ENCODE data around the gene WNT3A.

The WNT3A gene

GRCh38 chr1:228102791-228103620, 96.2 kb downstream of the WNT3A start, which contains the start of gene C1orf35:
TSS of gene C1orf35 (minus strand) at chr1:228103325. CDS start at chr1:228103227, 98 bp downstream.
- ATAC-seq: peak; percentile 86

GRCh38 chr1:228104526-228105269, 97.9 kb downstream of the WNT3A start:
- no peak for TF ChIP-seq ZNF70 (CRISPR knock-in tag; IDR thresholded peaks at IDR 0.05)
- ATAC-seq: no peak

More at GRCh38 chr1:228102791-228103620, 96.2 kb downstream of the WNT3A start, which contains the start of gene C1orf35:
- no peak for TF ChIP-seq TCF4 (CRISPR knock-in tag; IDR thresholded peaks at IDR 0.05; ENCODE audit: borderline replicate concordance)
- TF ChIP-seq RARB (CRISPR knock-in tag; IDR thresholded peaks at IDR 0.05): no peak
- TF ChIP-seq OSR1 (CRISPR knock-in tag; IDR thresholded peaks at IDR 0.05): no peak
- TF ChIP-seq CSRNP3 (CRISPR knock-in tag; IDR thresholded peaks at IDR 0.05): no peak
- TF ChIP-seq ZC3H10 (CRISPR knock-in tag; IDR thresholded peaks at IDR 0.05): no peak
- no peak for TF ChIP-seq CREB5 (CRISPR knock-in tag; IDR thresholded peaks at IDR 0.05; ENCODE audit: low read depth)
- TF ChIP-seq CSDC2 (CRISPR knock-in tag; IDR thresholded peaks at IDR 0.05): no peak
- TF ChIP-seq ZFP3 (CRISPR knock-in tag; IDR thresholded peaks at IDR 0.05): no peak
- TF ChIP-seq ZNF70 (CRISPR knock-in tag; IDR thresholded peaks at IDR 0.05): no peak
- no peak for TF ChIP-seq ZFP30 (CRISPR knock-in tag; IDR thresholded peaks at IDR 0.05)

- no peak for ATAC-seq
- TF ChIP-seq TCF4 (CRISPR knock-in tag; IDR thresholded peaks at IDR 0.05; ENCODE audit: borderline replicate concordance): no peak
- TF ChIP-seq SNAI2 (CRISPR knock-in tag; IDR thresholded peaks at IDR 0.05): no peak
- TF ChIP-seq BACH2 (CRISPR knock-in tag; IDR thresholded peaks at IDR 0.05; ENCODE audit: borderline replicate concordance): no peak
- TF ChIP-seq ZFP30 (CRISPR knock-in tag; IDR thresholded peaks at IDR 0.05): no peak
- no peak for TF ChIP-seq RARB (CRISPR knock-in tag; IDR thresholded peaks at IDR 0.05)
- no peak for TF ChIP-seq ZNF565 (CRISPR knock-in tag; conservative IDR thresholded peaks at IDR 0.05; ENCODE audit: low read depth)
- no peak for TF ChIP-seq CSRNP3 (CRISPR knock-in tag; IDR thresholded peaks at IDR 0.05)
- TF ChIP-seq ZNF8 (CRISPR knock-in tag; IDR thresholded peaks at IDR 0.05): no peak
- TF ChIP-seq POU6F1 (CRISPR knock-in tag; IDR thresholded peaks at IDR 0.05; ENCODE audit: borderline replicate concordance, low read depth): no peak
- TF ChIP-seq PPARA (CRISPR knock-in tag; IDR thresholded peaks at IDR 0.05; ENCODE audit: borderline replicate concordance): no peak
- TF ChIP-seq ESRRG (CRISPR knock-in tag; IDR thresholded peaks at IDR 0.05): no peak
These were observed 98.6 kb downstream of the WNT3A start for GRCh38 chr1:228105270-228105995.

- no peak for ATAC-seq
- no peak for TF ChIP-seq ZNF70 (CRISPR knock-in tag; IDR thresholded peaks at IDR 0.05)
- TF ChIP-seq POU6F1 (CRISPR knock-in tag; IDR thresholded peaks at IDR 0.05; ENCODE audit: borderline replicate concordance, low read depth): no peak
- TF ChIP-seq ZC3H10 (CRISPR knock-in tag; IDR thresholded peaks at IDR 0.05): no peak
- TF ChIP-seq ESRRG (CRISPR knock-in tag; IDR thresholded peaks at IDR 0.05): no peak
- TF ChIP-seq SNAI2 (CRISPR knock-in tag; IDR thresholded peaks at IDR 0.05): no peak
- TF ChIP-seq ZFP30 (CRISPR knock-in tag; IDR thresholded peaks at IDR 0.05): no peak
- TF ChIP-seq TOX (CRISPR knock-in tag; IDR thresholded peaks at IDR 0.05; ENCODE audit: borderline replicate concordance): no peak
- TF ChIP-seq ARNTL (CRISPR knock-in tag; IDR thresholded peaks at IDR 0.05; ENCODE audit: borderline replicate concordance, low read depth): no peak
- TF ChIP-seq ISL1 (CRISPR knock-in tag; IDR thresholded peaks at IDR 0.05): no peak
- TF ChIP-seq CSDC2 (CRISPR knock-in tag; IDR thresholded peaks at IDR 0.05): no peak
- TF ChIP-seq ZNF8 (CRISPR knock-in tag; IDR thresholded peaks at IDR 0.05): no peak
- no peak for TF ChIP-seq TCF4 (CRISPR knock-in tag; IDR thresholded peaks at IDR 0.05; ENCODE audit: borderline replicate concordance)
These were observed 99.4 kb downstream of the WNT3A start for GRCh38 chr1:228105996-228106799.
